Measurements from ENCODE around the gene GFRA1. TPM values are rescaled to one million over a fixed set of nuclear protein-coding genes. Genes with fewer than 3 reads are reported as not detected.

Gene GFRA1
- total and polyA plus RNA-seq, 2 donors (not counting 3 experiments of a cell fraction or from before 2014, with no cell fraction given), result 0.22 to 0.88 TPM

- TF ChIP-seq EZH2 (IDR thresholded peaks at IDR 0.05; ENCODE audit: borderline replicate concordance, low read depth, low read length, severe bottlenecking) (no peak), POLR2A (IDR thresholded peaks at IDR 0.05; ENCODE audit: low read depth, low read length) (no peak), FOS (IDR thresholded peaks at IDR 0.05; ENCODE audit: borderline replicate concordance, insufficient read depth, low read length) (no peak), MAX (IDR thresholded peaks at IDR 0.05; ENCODE audit: insufficient read depth, insufficient read length) (no peak), MYC (IDR thresholded peaks at IDR 0.05; ENCODE audit: low read depth, low read length) (no peak), POLR2AphosphoS5 (IDR thresholded peaks at IDR 0.05; ENCODE audit: insufficient read depth, low read depth, low read length) (no peak), CTCF (IDR thresholded peaks at IDR 0.05; ENCODE audit: extremely low read depth in 1 of 2, insufficient read depth in 1 of 2, low read depth in 1 of 2, low read length in 2 of 2) (no peak), JUN (IDR thresholded peaks at IDR 0.05; ENCODE audit: borderline replicate concordance, insufficient read depth, insufficient read length, low read depth) (no peak), GATA2 (IDR thresholded peaks at IDR 0.05; ENCODE audit: insufficient read depth, insufficient read length, low read depth, low read length) (no peak)
- Histone ChIP-seq H3K4me3 (replicated peaks in 1 of 3; ENCODE audit: insufficient read depth in 1 of 3, low read depth in 1 of 3, low read length in 3 of 3) (no peak overlapping the region), H3K9ac (replicated peaks; ENCODE audit: extremely low read depth, insufficient read depth, low read length) (no peak overlapping the region), H3K27me3 (ENCODE audit: control insufficient read depth in 2 of 2, insufficient read depth in 2 of 2, low read length in 2 of 2) (no peaks in the 10 kb centered on the region), H2AFZ (ENCODE audit: low read depth, low read length) (no peak overlapping the region), H3K4me1 (ENCODE audit: control insufficient read depth, extremely low read depth, insufficient read depth, low read length) (no peaks in the 10 kb centered on the region), H3K9me1 (replicated peaks; ENCODE audit: control insufficient read depth, extremely low read depth, insufficient read depth, low read length) (no peaks in the 10 kb centered on the region), H4K20me1 (replicated peaks; ENCODE audit: control insufficient read depth, extremely low read depth, insufficient read depth, low read length) (no peaks in the 10 kb centered on the region), H3K36me3 (ENCODE audit: control insufficient read depth in 2 of 2, extremely low read depth in 1 of 2, insufficient read depth in 2 of 2, low read length in 2 of 2) (no peaks in the 10 kb centered on the region), H3K9me3 (replicated peaks; ENCODE audit: control insufficient read depth, insufficient read depth, low read length) (no peaks in the 10 kb centered on the region), H3K79me2 (ENCODE audit: control insufficient read depth, insufficient read depth, low read length) (no peaks in the 10 kb centered on the region), H3K27ac (ENCODE audit: insufficient read depth, low read depth, low read length) (no peak overlapping the region), H3K4me2 (ENCODE audit: insufficient read depth, low read length) (no peak overlapping the region)
- ChIA-PET CTCF (no interaction called here), POLR2A (no interaction called here)
- DNase-seq (ENCODE audit: low read depth, low spot score) (no peak), FAIRE-seq (no peak)
- dilution Hi-C loops (cut with MboI; ENCODE audit: extremely low pct_ligation_motif_present, low sequenced_read_pairs), result no loop called here
- intact Hi-C loops (cut with micrococcal nuclease), result no loop called here
- BruUV-seq (replicated peaks), result no TSS peak
Observed at GRCh38 chr10:116079355-116079754, 193.7 kb downstream of the GFRA1 start.
